SK-N-SH (cell line): Measurements from ENCODE around the gene PHF21A. TPM values are rescaled to one million over a fixed set of nuclear protein-coding genes. Genes with fewer than 3 reads are reported as not detected.

Source experiments
- CTCF ChIA-PET: fragments of 300-600, 350-600 bp; formaldehyde crosslinking; extraction: SDS; loops from one replicate; lab custom pipeline; 2021; lab: Yijun Ruan, JAX
- POLR2A ChIA-PET: fragments of 350-600 bp; sonication (Branson Sonifier 250); formaldehyde crosslinking; extraction: SDS; loops from one replicate; lab custom pipeline; 2020; ENCODE audit warnings: antibody characterized with exemption, inconsistent platforms; lab: Yijun Ruan, JAX
- DNase-seq: peaks from one replicate; pipeline ENCODE4 v3.0.0; 2012
- H2AFZ ChIP-seq: fragments of 200-600 bp; sonication (generic); 2 replicates; pipeline ENCODE4 v1.8.1; 2016; ENCODE audit warnings: antibody characterized with exemption, mild to moderate bottlenecking, low read depth
- H3F3A ChIP-seq: fragments of 200-600 bp; sonication (generic); replicated peaks from 2 replicates; pipeline ENCODE3; 2016; ENCODE audit warnings: antibody characterized with exemption, mild to moderate bottlenecking; ENCODE audit not compliant: insufficient read depth
- H3K27ac ChIP-seq, 2 experiments: fragments of 200-500 bp in 1 of 2; fragments of 200-600 bp in 1 of 2; sonication (Bioruptor generic) in 1 of 2; sonication (generic), shearing (Covaris generic) in 1 of 2; 2 replicates each; pipeline versions ENCODE4 v1.5.1 to v1.6.1; 2014 to 2016; ENCODE audit warnings: low read depth in 2 of 2, inconsistent platforms in 1 of 2, low read length in 1 of 2, mild to moderate bottlenecking in 1 of 2, mixed read lengths in 1 of 2
- H3K27me3 ChIP-seq: fragments of 200-600 bp; sonication (generic), shearing (Covaris generic); 2 replicates; pipeline ENCODE4 v1.6.1; 2016; ENCODE audit warnings: mixed run types; ENCODE audit not compliant: insufficient read depth
- H3K36me3 ChIP-seq, 2 experiments: fragments of 200-500 bp in 1 of 2; fragments of 200-600 bp in 1 of 2; sonication (Bioruptor generic) in 1 of 2; sonication (generic) in 1 of 2; replicated peaks in 1 of 2; 2 replicates each; pipeline versions ENCODE3 to v1.5.1; 2014 to 2016; ENCODE audit warnings: low read length in 1 of 2, mild to moderate bottlenecking in 1 of 2; ENCODE audit not compliant: insufficient read depth in 2 of 2, control insufficient read depth in 1 of 2
- H3K4me1 ChIP-seq, 2 experiments: fragments of 200-500 bp in 1 of 2; fragments of 200-600 bp in 1 of 2; sonication (Bioruptor generic) in 1 of 2; sonication (generic), shearing (Covaris generic) in 1 of 2; 2 replicates each; pipeline versions ENCODE4 v1.5.1 to v1.6.1; 2014 to 2016; ENCODE audit warnings: low read depth in 1 of 2, low read length in 1 of 2, mixed run types in 1 of 2; ENCODE audit not compliant: insufficient read depth in 2 of 2, control insufficient read depth in 1 of 2
- H3K4me2 ChIP-seq: fragments of 200-600 bp; sonication (generic), shearing (Covaris generic); 2 replicates; pipeline ENCODE4 v1.6.1; 2017; ENCODE audit warnings: mixed run types
- H3K4me3 ChIP-seq, 2 experiments: fragments of 200-500 bp in 1 of 2; fragments of 200-600 bp in 1 of 2; sonication (Bioruptor generic) in 1 of 2; sonication (generic), shearing (Covaris generic) in 1 of 2; 2 replicates each; pipeline versions ENCODE4 v1.5.1 to v1.8.1; 2014 to 2016; ENCODE audit warnings: low read depth in 2 of 2, inconsistent platforms in 1 of 2, low read length in 1 of 2, mild to moderate bottlenecking in 1 of 2, mixed read lengths in 1 of 2, moderate library complexity in 1 of 2
- H3K79me2 ChIP-seq: fragments of 200-600 bp; sonication (generic); 2 replicates; pipeline ENCODE4 v1.8.1; 2017; ENCODE audit warnings: mild to moderate bottlenecking; ENCODE audit not compliant: insufficient read depth
- H3K9ac ChIP-seq: fragments of 200-600 bp; sonication (generic); 2 replicates; pipeline ENCODE4 v1.6.1; 2017; ENCODE audit warnings: mixed run types
- H3K9me2 ChIP-seq: fragments of 200-600 bp; sonication (generic); 2 replicates; pipeline ENCODE4 v1.6.1; 2017; ENCODE audit warnings: mixed run types
- H3K9me3 ChIP-seq: fragments of 200-600 bp; sonication (generic); 2 replicates; pipeline ENCODE4 v1.6.1; 2017; ENCODE audit warnings: mixed run types, mild to moderate bottlenecking, moderate library complexity
- H4K20me1 ChIP-seq: fragments of 200-600 bp; sonication (generic); 2 replicates; pipeline ENCODE4 v1.6.1; 2017; ENCODE audit warnings: mild to moderate bottlenecking, mixed run types; ENCODE audit not compliant: insufficient read depth
- CHD2 ChIP-seq: fragments of 150-350 bp; IDR thresholded peaks from 2 replicates; pipeline ENCODE4 v1.6.1; 2018; ENCODE audit warnings: low read length; ENCODE audit not compliant: partially characterized antibody
- FOSL2 ChIP-seq: IDR thresholded peaks from 2 replicates; pipeline ENCODE4 v1.4.0; 2012; ENCODE audit warnings: low read depth, mild to moderate bottlenecking, moderate library complexity, borderline replicate concordance
- GATA2 ChIP-seq: sonication (generic); formaldehyde crosslinking; IDR thresholded peaks from 2 replicates; pipeline ENCODE4 v1.5.0; 2020; ENCODE audit warnings: mild to moderate bottlenecking, missing genetic modification reagents
- RFX5 ChIP-seq: IDR thresholded peaks from 2 replicates; pipeline ENCODE4 v1.6.1; 2012; ENCODE audit warnings: mild to moderate bottlenecking, improper control_type of control experiment, low read length
- TAF1 ChIP-seq: IDR thresholded peaks from 2 replicates; pipeline ENCODE4 v1.6.1; 2012; ENCODE audit warnings: low read depth, mild to moderate bottlenecking, low read length, moderate library complexity, borderline replicate concordance
- WGBS: methylation state at CpG from one replicate; pipeline ENCODE4 v1.1.6; 2017; ENCODE audit warnings: low lambda C conversion rate; 5-methylcytosine and 5-hydroxymethylcytosine counted together
- polyA plus RNA-seq, 3 experiments: library from polyadenylated mRNA; depleted of rRNA; stranded (reverse); fragments of >200 nt; gene quantifications; 2 replicates each; pipeline ENCODE4 v1.2.3, GENCODE V29; 2012
- TF ChIP-seq, protein P1 (sequence below): fragments of 150-350 bp; IDR thresholded peaks from 2 replicates; pipeline ENCODE4 v1.6.1; 2016; ENCODE audit warnings: mild to moderate bottlenecking, low read depth, low read length
- TF ChIP-seq, protein P2 (sequence below): fragments of 150-350 bp; IDR thresholded peaks from 2 replicates; pipeline ENCODE4 v1.6.1; 2017; ENCODE audit warnings: antibody characterized with exemption, low read length, low read depth, borderline replicate concordance
- TF ChIP-seq, protein P3 (sequence below): IDR thresholded peaks from 2 replicates; pipeline ENCODE4 v1.4.0; 2012; ENCODE audit warnings: low read depth, borderline replicate concordance

The PHF21A gene
- polyA plus RNA-seq, 1 of the 3 experiments (the other 2 are of a cell fraction): 18.8 TPM

DNA sequence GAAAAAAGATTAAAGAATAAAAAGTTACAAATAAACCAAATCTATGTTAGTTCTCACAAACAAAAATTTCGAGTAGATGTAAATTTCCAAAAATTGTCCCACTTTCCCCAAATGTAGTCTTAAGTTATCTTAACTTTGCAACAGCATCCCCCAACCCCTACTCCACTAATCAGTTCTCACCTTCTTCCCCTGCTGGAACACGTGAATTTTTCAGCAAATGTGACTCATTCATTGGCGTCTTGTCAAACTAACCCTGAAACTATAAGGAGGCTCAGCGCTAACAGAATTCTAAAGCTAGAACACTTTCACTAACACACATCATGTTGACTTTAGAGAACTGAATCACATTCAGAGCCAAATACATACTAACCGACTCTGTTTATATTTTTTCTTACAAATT, 46.1 kb downstream of the PHF21A start:
- Histone ChIP-seq H3K4me2 (no peak overlapping the region), H3K9ac (no peak overlapping the region), H2AFZ (no peak overlapping the region), H3K4me3 (no peak overlapping the region), H3K27me3 (no peaks in the 10 kb centered on the region), H3K79me2 (peaks cover 4% of the 10 kb centered on the region; the same call in 1 of the 2 replicates), H3K4me1 (peaks cover 0 to 14% of the 10 kb centered on the region in 2 experiments; a peak in 1 of 4 replicates), H3K36me3 (peaks cover 21 to 40% of the 10 kb centered on the region in 2 experiments), H3K9me2 (no peaks in the 10 kb centered on the region), H4K20me1 (0 out of 2 replicates have a peak, but pooled peaks cover 14% of the 10 kb centered on the region), H3F3A (peaks cover 18% of the 10 kb centered on the region), H3K9me3 (no peaks in the 10 kb centered on the region), H3K27ac (peak overlapping the region in 1 of 2 experiments; percentile 22; a peak in 1 of 4 replicates)
- DNase-seq: no peak
- TF ChIP-seq FOSL2 (0 out of 2 replicates have a peak, but pooled peaks have one; percentile 9), CHD2 (no peak)
- WGBS: 60% methylated on average over 5 of the region's 5 CpGs
- ChIA-PET CTCF (no interaction called here), POLR2A (no interaction called here)

DNA sequence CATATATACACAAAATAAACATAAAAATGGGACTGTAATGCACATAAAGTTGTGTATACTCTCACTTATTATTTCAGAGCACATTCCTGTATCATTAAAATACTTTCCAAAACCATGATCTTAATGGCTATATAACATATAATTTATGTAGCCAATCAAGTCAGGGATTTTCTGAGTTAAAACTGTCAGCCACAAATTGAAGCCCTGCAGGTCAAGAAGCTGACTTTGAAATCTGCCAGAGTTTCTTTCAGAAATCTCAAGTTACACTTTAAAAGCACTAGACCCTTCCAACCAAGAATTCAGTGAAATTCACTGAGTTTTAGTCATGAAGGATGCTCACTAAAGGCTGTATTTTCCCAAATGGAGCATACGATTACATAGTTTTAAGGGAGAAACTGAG, 47.6 kb downstream of the PHF21A start:
- Histone ChIP-seq H3F3A (peaks cover 18% of the 10 kb centered on the region), H2AFZ (no peak overlapping the region), H3K9me3 (no peaks in the 10 kb centered on the region), H3K4me3 (no peak overlapping the region), H3K4me2 (no peak overlapping the region), H3K36me3 (peaks cover 21 to 30% of the 10 kb centered on the region in 2 experiments), H3K27ac (no peak overlapping the region), H3K9me2 (no peaks in the 10 kb centered on the region), H3K27me3 (no peaks in the 10 kb centered on the region), H3K9ac (no peak overlapping the region), H4K20me1 (0 out of 2 replicates have a peak, but pooled peaks cover 14% of the 10 kb centered on the region), H3K4me1 (peaks cover 0 to 14% of the 10 kb centered on the region in 2 experiments; a peak in 1 of 4 replicates), H3K79me2 (peaks cover 4% of the 10 kb centered on the region; the same call in 1 of the 2 replicates)
- ChIA-PET POLR2A (no interaction called here), CTCF (no interaction called here)
- no peak for DNase-seq
- 86% methylated on average over 1 of the region's 1 CpG for WGBS
- TF ChIP-seq, protein P1, sequence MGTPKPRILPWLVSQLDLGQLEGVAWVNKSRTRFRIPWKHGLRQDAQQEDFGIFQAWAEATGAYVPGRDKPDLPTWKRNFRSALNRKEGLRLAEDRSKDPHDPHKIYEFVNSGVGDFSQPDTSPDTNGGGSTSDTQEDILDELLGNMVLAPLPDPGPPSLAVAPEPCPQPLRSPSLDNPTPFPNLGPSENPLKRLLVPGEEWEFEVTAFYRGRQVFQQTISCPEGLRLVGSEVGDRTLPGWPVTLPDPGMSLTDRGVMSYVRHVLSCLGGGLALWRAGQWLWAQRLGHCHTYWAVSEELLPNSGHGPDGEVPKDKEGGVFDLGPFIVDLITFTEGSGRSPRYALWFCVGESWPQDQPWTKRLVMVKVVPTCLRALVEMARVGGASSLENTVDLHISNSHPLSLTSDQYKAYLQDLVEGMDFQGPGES: no peak
- TF ChIP-seq, protein P2, sequence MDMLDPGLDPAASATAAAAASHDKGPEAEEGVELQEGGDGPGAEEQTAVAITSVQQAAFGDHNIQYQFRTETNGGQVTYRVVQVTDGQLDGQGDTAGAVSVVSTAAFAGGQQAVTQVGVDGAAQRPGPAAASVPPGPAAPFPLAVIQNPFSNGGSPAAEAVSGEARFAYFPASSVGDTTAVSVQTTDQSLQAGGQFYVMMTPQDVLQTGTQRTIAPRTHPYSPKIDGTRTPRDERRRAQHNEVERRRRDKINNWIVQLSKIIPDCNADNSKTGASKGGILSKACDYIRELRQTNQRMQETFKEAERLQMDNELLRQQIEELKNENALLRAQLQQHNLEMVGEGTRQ: no peak
- TF ChIP-seq RFX5: no peak
- TF ChIP-seq, protein P3, sequence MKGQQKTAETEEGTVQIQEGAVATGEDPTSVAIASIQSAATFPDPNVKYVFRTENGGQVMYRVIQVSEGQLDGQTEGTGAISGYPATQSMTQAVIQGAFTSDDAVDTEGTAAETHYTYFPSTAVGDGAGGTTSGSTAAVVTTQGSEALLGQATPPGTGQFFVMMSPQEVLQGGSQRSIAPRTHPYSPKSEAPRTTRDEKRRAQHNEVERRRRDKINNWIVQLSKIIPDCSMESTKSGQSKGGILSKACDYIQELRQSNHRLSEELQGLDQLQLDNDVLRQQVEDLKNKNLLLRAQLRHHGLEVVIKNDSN: no peak
- no peak for TF ChIP-seq GATA2
- TF ChIP-seq TAF1: no peak
